ACHN (cell line): ENCODE data around the gene MSL3B.
A peak's percentile ranks its signal among the peaks of the same experiment; 100 is the strongest.

ENCODE experiments used
- DNase-seq: peaks from one replicate; pipeline ENCODE4 v3.0.0-alpha.2; 2015
- in situ Hi-C: cut with HindIII; loops from 2 replicates; pipeline ENCODE4 v1.10.0; 2017; ENCODE audit warnings: low sequenced_read_pairs, low pct_ligation_motif_present, low pct_unique_long_range_greater_than_20kb

MSL3B gene

DNA sequence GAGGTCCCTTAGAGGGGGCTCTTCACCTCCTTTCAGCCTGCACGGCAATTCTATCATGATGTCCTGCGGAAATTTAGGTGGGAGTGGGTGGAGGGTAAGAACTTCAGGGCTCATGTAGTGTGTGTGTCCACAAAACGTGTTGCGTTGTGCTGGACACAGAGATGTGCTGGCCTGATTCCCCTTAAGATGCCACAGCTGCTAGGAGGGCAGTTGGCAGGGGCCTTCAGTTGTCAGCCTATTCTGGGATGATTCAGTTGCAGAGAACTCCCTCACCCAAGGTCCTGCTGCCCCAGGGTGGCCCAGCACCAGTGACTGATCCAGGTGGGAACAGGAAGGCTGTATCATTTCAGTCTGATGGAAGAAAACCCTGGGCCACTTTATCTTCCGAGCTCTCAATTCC, 12.8 kb downstream of the MSL3B start:
- no peak for DNase-seq
- in situ Hi-C loops: no loop called here

DNA sequence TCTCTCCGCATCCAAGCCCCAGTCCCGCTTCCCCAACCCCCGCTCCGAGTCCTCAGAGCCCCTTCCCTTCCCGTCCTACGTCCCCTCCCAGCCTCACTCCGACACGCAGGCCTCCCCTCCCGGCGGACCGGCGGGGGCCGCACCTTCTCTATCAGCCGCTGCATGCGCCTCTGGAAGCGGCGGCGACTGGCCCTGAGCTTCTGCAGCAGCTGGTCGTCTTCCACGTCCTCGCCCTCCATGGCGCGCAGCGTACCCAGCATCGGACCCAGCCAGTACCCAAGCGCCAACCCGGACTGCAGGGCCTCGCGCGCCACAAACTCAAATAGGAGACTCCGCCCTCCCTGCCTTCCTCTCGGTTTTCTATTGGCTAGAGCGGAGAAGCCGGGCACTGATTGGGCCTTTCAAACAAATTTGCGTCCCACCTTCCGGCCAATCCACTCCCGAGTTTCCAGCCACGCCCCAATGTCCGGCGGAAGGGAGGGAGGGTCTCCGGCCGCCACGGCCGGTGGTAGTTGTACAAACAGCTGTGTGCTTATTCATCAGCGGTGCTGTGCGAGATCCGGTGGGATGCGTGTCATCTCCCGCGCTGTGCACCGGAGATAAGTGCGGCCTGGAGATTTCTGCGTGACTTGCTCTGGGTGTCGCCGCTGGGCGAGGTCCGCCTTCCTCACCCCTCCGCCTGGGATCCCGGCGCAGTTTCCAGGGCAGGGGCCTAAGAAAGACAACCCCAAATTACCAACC, 13.8 kb downstream of the MSL3B start, which contains the start of gene HJURP:
Gene HJURP, minus strand, starts transcription at position 295 of the 741 bp plus-strand sequence. Its CDS starts 35 bp downstream, at position 260.
- DNase-seq: peak; percentile 98
- in situ Hi-C loops: no loop called here

DNA sequence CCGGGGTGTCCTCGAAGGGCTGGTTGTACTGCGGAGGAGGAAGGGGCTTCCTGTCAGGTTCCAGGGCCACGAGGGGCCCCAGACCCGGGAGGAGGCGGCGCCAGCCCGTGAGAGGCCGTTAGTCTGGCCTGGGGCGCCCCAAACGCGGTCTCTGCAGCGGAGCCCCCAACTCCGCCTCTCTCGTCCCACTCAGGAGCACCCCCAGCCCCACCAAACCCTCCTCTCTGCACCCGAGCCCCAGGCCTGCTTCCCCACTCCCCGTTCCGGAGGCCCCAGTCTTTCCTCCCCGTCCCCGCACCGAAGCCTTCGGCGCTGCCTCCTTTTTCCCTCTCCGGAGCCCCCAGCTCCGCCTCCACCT, 14.3 kb downstream of the MSL3B start:
- no peak for DNase-seq
- in situ Hi-C loops: no loop called here

DNA sequence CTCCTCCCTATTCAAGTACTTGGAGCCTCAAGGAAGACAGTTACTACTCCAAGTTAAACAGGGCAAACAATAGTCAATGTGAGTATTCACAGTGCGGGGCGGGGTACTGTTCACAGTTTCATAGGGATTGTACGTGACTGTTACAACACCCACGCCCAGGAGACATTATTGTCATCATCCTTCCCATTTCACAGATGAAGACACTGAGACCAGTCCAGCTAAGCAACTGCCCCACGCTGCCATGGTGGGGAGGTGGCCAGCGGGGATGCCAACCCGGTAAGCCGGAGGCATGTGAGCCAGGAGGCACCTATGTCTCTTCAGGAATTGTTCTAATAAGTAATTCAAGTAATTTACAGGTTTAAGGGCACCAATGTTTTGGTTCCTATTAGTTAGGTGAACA, 14.8 kb downstream of the MSL3B start:
- no peak for DNase-seq
- in situ Hi-C loops: no loop called here

DNA sequence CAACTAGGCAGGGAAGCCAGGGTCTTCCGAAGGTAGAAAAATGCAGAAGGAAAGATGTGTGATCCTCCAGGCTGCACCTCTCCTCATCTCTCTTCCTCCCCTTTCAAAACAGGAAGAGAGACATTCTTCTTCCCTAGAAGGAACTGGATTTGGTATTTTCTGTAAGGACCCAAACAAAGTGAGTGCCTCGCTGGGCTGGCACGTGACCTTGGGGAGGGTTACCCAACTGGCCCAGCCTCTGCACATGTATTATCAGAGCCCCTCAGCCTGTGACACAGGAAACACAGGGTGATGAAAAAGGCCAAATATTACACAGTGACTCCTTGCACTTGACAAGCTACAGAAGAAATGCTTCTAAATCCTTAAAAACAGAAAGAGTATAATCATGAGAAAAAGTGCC, 16.1 kb downstream of the MSL3B start:
- DNase-seq: no peak
- in situ Hi-C loops: no loop called here

DNA sequence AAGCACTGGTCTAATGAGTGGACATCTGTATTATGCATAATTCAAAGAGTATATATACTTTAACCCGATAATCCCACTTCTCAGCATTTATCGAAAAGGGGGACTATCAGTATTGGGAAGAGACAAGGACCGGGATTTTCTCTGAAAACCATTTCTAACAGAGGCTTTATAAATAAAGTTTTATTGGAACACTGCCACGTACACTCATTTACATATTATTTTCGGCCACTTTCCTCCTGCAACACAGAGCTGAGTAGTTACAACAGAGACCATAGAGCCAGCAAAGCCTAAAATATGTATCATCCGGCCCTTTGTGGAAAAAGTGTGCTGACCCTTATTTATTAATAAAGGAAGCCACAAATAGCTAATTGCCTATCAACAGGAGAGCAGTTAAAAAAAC, 17.0 kb downstream of the MSL3B start:
- DNase-seq: no peak
- in situ Hi-C loops: no loop called here

DNA sequence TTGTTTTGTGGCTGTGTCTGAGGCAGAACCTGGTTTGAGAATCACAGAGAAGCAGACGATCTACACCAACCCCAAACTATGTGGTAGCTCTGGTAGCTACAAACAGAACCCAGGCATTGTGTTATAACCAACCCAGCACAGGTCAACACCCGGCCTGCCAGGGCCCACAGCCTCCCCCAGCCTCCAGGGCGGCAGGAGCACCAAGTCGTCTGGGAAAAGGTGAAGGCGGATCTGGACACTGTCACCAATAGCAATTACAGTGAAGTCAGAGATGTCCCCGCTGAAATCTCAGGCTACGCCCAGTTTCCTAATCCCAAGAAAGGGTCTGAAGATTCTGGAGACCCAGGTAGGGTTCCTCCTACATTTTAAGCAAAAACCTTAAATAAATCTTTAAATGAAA, 17.4 kb downstream of the MSL3B start:
- no peak for DNase-seq
- in situ Hi-C loops: no loop called here

DNA sequence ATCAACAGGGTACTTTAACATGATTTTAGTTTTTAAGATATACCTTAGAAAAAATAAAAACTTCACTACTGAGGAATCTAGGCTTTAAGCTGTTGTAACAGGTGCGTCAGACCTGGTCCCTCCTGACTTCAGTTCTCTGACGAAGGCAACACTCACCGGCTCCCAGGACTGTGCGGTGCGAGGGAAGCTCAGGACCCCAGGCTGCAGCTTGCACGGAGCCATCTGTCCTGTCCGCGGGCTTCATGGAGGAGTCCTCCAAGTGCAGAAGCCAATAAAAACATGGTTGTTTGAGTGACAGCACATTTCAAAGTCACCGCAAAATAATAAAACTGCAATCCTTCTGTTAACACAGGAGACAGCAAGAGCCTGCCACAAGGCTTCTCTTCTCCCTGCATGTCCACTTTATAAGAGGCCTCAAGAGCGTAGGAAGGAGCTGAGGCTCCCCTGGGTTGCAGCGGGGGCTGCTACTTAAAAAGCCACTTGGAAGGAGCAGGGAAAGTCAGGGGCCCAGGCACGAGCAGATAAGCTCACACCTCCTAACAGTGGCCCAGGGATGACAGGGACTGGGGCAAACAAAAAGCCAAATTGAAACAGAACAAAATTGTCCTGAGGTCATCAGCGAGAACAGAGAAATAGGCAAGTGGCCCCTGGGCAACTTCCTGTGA, 18.4 kb downstream of the MSL3B start:
- in situ Hi-C loops: no loop called here
- DNase-seq: no peak

DNA sequence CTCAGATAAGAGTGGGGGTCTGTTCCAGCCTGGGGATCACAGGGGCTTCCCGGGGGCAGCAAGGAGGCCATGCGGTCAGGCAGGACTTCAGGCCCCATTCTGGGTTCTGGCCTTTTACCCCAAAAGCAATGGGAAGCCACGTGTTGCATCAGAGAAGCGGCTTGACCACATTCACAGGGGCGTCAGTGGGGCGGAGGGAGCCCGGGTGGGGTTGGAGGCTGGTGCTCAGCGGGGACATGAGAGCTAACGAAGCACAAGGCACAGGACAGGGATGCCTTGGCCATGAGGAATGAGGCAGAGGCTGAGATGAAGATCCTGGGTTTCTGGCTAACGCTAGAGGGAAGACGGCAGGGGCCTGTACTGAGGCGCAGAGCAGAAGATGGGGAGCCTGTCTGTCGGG, 19.9 kb downstream of the MSL3B start:
- DNase-seq: no peak
- in situ Hi-C loops: no loop called here

DNA sequence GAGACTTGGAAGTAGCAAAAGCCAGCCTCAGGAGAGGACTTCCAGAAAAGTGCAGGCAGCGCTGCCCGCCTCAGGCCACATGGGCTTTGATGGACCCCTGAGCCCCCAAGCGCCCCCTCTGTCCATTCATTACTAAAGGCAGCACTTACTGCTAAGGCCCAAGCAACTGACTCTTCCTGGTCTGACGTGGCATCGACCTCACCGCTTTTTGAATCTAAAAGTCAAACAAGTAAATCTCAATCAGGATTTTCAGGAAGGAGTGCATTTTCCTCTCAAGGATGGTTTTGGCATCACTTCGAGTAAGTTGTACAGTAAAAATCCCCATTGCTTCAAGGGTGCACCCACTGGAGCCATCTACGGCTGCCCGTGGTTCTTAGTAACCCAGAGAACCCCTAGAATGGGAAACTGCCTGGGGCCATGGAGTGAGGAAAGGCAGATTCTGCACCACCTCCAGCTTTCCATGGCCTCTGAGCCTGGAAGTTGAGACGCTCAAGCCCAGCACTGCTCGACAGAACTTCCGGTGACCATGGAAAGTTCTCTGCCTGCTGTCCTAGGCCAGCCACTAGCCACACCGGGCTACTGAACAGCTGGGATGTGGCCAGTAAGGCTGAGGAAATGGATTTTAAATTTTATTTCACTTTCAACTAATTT, 20.8 kb downstream of the MSL3B start:
- DNase-seq: no peak
- in situ Hi-C loops: no loop called here

DNA sequence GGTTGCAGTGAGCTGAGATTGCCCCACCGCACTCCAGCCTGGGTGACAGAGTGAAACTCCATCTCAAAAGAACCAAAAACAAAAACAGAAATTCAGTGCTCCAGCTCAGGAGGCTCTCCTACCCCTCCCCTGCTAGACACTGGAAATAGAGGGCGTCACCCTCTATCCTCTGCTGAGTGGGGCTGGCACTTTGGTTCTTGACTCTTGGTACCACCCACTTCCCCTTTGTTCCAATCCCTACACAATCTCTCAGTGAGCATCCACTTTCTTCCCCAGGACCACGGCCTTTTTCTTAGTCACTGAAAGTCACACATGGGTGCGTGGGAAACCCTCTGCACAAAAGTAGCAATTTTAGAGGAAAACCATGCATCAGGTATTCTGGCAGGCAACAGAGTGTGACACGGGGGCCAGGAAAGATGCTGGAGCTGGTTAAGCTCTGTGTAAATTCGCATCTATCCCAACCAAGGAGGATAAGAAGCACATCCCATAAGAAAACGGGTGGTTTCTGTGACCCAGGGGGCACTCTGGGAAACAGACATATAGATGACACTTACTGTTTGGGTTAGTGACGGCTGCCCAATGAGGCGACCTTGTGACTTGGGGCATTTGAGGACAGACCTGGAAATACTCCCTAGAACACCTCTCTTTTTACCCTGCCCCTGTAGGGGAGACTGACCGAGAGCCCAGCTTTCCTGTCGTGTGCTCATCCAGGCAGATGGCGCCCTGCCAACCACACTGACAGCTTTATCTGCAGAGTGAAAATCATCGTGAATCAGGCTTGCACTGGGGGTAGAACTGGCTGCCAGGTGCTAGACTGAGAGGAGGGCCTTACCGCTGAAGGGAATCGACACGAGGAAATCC, 21.6 kb downstream of the MSL3B start:
- in situ Hi-C loops: no loop called here

DNA sequence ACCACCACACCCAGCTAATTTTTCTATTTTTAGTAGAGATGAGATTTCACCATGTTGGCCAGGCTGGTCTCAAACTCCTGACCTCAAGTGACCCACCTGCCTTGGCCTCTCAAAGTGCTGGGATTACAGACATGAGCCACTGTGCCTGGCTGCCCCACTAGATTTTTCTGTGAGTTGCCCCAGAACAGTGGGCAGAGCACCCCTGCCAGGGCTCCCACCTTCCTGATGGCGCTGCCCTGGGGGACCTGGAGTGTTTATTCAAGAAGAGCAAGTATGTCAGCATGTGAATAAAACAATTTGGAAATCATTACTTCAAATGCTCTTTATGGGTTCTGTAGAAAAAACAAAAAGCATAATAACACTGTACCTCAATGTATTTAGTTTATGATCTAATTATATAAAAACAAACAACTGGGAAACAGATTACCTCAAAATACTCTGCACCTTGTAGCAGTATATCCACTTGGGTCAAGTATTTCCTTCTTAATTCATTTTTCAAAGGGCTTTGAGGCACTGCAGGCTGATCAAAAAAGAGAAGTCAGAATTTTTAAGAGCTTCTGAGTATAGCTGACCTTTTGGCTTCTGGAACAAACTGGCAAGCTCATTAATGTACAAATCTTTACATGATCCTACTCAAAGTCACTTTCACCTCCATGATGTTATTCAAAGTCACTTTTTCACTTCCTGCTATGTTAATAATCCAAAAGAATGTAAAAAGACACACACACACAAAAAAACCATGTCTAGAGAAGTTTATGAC, 22.7 kb downstream of the MSL3B start:
- in situ Hi-C loops: no loop called here
- no peak for DNase-seq

More for the DNA sequence above, 21.6 kb downstream of the MSL3B start:
- no peak for DNase-seq

DNA sequence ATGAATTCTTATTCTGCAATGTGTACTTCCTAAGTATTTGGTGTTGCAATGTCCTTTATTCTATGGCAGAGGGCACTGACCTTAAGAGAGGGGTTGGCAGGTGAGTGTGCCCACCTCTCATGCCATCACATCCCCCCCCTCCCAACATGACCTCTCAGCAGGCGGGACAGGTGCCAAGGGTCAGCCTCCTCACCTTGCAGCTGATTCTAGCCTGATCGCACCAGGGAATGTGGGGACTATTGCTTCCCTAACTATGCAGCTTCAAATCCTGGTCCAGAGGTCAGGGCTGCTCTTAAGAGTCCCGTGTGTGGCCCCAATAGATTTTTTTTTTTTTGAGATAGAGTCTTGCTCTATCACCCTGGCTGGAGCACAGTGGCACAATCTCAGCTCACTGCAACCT, 23.4 kb downstream of the MSL3B start:
- DNase-seq: no peak
- in situ Hi-C loops: no loop called here

DNA sequence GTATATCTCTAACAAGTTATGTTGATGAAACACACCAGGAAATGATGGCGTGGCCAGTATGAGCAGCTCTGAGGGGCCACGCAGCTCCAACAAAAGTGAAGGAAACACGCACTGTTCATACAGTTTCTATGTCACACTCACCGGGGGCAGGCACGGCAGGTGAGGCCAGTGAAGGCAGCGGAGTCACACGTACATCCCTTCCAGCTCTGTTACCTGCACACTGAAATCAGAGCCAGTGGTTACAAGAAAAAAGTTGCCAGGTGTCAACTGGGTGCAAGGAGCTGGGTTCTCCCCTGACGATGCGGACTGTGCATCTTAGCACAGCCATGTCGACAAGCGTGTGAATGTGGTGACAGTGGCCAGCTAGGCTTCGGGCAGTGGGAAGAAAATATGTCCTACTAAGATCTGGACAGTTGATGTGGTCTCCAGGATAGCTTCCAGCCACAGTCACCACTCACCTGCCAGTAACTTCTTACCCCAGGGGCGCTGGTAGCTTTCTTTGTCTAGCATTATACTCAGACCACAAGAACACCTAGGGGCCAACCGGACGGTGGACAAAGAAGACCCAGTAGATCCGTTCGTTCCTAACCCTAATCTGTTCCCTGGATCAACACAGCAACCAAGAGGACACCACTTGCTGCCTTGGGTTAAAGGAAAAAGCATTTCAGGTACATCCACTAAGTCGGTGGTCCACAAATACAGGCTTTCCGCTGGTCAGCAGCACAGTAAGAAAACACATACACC, 23.9 kb downstream of the MSL3B start:
- in situ Hi-C loops: no loop called here
- DNase-seq: no peak

DNA sequence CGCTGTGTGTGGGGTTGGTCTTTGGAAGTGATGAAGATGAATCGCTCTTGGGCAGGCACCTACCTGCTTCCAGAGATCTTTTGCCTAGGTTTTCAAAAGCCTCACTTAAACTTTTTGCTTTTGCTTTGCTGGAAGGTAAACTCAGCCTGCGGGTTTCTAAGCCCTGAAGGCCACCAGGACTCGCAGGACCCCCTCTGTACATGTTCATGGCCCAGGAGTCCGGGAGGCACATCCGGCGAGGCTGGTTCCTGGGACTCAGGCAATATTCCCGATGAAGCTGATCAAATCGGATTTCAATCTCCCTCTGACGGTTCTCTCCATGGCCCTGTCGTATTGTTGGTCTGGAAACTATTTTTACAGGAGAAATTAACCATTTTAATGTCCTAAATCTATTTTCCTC, 27.0 kb downstream of the MSL3B start:
- DNase-seq: no peak
- in situ Hi-C loops: no loop called here

DNA sequence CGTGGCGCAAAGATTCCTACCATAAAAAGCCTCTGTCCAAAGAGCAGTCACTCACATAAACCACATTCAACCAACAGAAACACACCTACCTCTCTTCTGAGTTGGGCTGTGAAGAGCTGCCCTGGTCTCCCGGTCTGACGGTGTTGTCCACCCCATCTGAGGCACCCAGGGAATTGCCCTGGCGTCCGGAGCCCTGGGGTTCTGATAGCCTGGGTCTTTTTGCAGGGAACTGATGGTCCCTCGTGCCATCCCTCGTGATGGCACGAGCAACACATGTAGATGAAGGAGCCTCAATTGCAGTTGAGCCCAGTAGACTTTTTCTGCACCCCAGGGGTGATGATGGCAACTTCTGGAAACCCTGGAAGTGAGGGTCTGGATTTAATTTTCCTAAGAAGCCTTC, 27.7 kb downstream of the MSL3B start:
- DNase-seq: no peak
- in situ Hi-C loops: no loop called here

DNA sequence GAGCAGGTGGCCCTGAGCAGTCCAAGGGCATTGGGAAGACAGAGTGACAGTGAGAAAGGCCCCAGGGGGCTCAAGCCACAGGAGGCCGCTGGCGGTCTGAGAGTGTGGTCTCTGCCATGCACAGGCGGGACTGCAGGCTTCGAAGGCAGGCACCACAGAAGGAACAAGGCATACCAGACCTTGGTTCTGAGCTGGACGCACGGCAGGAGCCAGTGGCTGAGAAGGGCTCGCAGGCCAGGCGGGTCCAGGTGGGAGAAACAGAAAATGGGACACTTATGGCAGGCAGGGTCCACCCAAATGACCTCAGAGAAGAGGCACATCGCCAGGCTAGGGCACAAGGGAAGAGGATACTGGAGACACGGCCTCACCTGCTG, 28.8 kb downstream of the MSL3B start:
- no peak for DNase-seq
- in situ Hi-C loops: no loop called here
